Erythroblast (primary cell): ENCODE measurements around the gene KRTAP17-1.

ENCODE experiments used
- DNase-seq, 2 experiments: peaks; one replicate each; lab custom pipeline; 2025; lab: John Stamatoyannopoulos, UW
- GATA1 ChIP-seq: IDR thresholded peaks from 2 replicates; pipeline ENCODE4 v1.6.1; 2011; ENCODE audit warnings: low read depth, mild to moderate bottlenecking, control low read depth, low read length, moderate library complexity
- POLR2A ChIP-seq: IDR thresholded peaks from 2 replicates; pipeline ENCODE4 v1.6.1; 2011; ENCODE audit warnings: mild to moderate bottlenecking, low read length

Gene KRTAP17-1

GRCh38 chr17:41339571-41340172, 24.2 kb upstream of the KRTAP17-1 start:
- DNase-seq, result no peak
- TF ChIP-seq POLR2A, result no peak

GRCh38 chr17:41338961-41339485, 23.5 kb upstream of the KRTAP17-1 start:
- TF ChIP-seq POLR2A (no peak), GATA1 (no peak)
- no peak for DNase-seq

- TF ChIP-seq POLR2A (no peak), GATA1 (no peak)
Observed at GRCh38 chr17:41335747-41336146, 20.2 kb upstream of the KRTAP17-1 start.

GRCh38 chr17:41334385-41335305, 19.1 kb upstream of the KRTAP17-1 start:
- no peak for DNase-seq
- no peak for TF ChIP-seq POLR2A
- no peak for TF ChIP-seq GATA1

More at GRCh38 chr17:41335747-41336146, 20.2 kb upstream of the KRTAP17-1 start:
- no peak for DNase-seq

- TF ChIP-seq POLR2A, result no peak
- no peak for TF ChIP-seq GATA1
- no peak for DNase-seq
Observed at GRCh38 chr17:41333836-41334235, 18.3 kb upstream of the KRTAP17-1 start.

- no peak for TF ChIP-seq POLR2A
- no peak for TF ChIP-seq GATA1
- no peak for DNase-seq
Observed at GRCh38 chr17:41333098-41333497, 17.6 kb upstream of the KRTAP17-1 start.

- DNase-seq, result no peak
- no peak for TF ChIP-seq GATA1
- TF ChIP-seq POLR2A, result no peak
Observed at GRCh38 chr17:41332239-41332638, 16.7 kb upstream of the KRTAP17-1 start.

- no peak for DNase-seq
- no peak for TF ChIP-seq GATA1
- TF ChIP-seq POLR2A, result no peak
Observed at GRCh38 chr17:41331606-41332005, 16.1 kb upstream of the KRTAP17-1 start.

- TF ChIP-seq GATA1, result no peak
- TF ChIP-seq POLR2A, result no peak
- peak; percentile 25 to 38 for DNase-seq
Observed at GRCh38 chr17:41329279-41329948, 13.9 kb upstream of the KRTAP17-1 start.

- DNase-seq, result no peak
Observed at GRCh38 chr17:41328207-41328606, 12.7 kb upstream of the KRTAP17-1 start.

GRCh38 chr17:41327411-41328120, 12.1 kb upstream of the KRTAP17-1 start:
- DNase-seq, result no peak
- TF ChIP-seq POLR2A (no peak), GATA1 (no peak)

More at GRCh38 chr17:41328207-41328606, 12.7 kb upstream of the KRTAP17-1 start:
- TF ChIP-seq GATA1, result no peak
- no peak for TF ChIP-seq POLR2A

- TF ChIP-seq POLR2A (no peak), GATA1 (no peak)
Observed at GRCh38 chr17:41326173-41327145, 10.9 kb upstream of the KRTAP17-1 start.

GRCh38 chr17:41325611-41326010, 10.1 kb upstream of the KRTAP17-1 start:
- no peak for TF ChIP-seq POLR2A
- no peak for TF ChIP-seq GATA1

More at GRCh38 chr17:41326173-41327145, 10.9 kb upstream of the KRTAP17-1 start:
- DNase-seq, result no peak

More at GRCh38 chr17:41325611-41326010, 10.1 kb upstream of the KRTAP17-1 start:
- no peak for DNase-seq
